Mammary epithelial cell (primary cell): ENCODE measurements around the gene NPEPPS.
"Not testable (repeated sequence)": the region's sequence is repeated elsewhere in the genome, so short reads cannot be mapped to it uniquely, and the experiment has no call there.

Experiments used
- CTCF ChIP-seq, 2 donors: IDR thresholded peaks in 1 of 2; conservative IDR thresholded peaks in 1 of 2; 2 replicates each; pipeline ENCODE4 v1.5.1; 2011 to 2012; ENCODE audit warnings: inconsistent platforms in 2 of 2, low read length in 2 of 2, mild to moderate bottlenecking in 2 of 2, control low read depth in 1 of 2, low read depth in 1 of 2; ENCODE audit not compliant: insufficient read depth in 1 of 2; ENCODE audit errors: extremely low read depth in 1 of 2
- EZH2 ChIP-seq: IDR thresholded peaks from 2 replicates; pipeline ENCODE4 v1.6.1; 2012; ENCODE audit warnings: low read length, inconsistent platforms, borderline replicate concordance

GRCh38 chr17:47521434-47521833 lies 9.5 kb upstream of the NPEPPS start:
- TF ChIP-seq CTCF (conservative IDR thresholded peaks at IDR 0.05 in 1 of 2, IDR thresholded peaks at IDR 0.05 in 1 of 2; ENCODE audit: extremely low read depth in 1 of 2, insufficient read depth in 1 of 2, low read depth in 1 of 2, low read length in 2 of 2); EZH2: not testable (repeated sequence)
